ENCODE measurements around the gene ZNF23.

The ZNF23 gene

DNA sequence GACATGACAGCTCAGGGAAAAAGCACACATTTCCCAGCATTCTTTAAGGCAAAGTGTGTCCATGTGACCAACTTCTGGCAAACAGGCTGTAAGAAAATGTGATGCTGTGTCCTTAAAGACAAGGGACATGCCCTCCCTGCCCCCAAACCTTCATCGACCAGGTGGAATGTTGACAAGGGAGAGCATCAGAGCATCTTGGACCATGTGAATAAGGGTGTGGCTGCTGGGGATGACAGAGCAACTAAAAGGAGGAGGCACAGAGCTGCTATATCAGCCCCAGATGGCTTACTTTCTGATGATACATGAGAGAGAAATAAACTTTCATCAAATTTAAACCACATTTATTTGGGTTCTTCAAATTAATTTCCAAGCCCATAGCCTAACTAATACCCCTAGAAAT, 2.2 kb upstream of the ZNF23 start:
- DNase-seq, result no peak

- DNase-seq, result no peak
These were observed 1.1 kb downstream of the ZNF23 start for GRCh38 chr16:71460941-71461340.

DNA sequence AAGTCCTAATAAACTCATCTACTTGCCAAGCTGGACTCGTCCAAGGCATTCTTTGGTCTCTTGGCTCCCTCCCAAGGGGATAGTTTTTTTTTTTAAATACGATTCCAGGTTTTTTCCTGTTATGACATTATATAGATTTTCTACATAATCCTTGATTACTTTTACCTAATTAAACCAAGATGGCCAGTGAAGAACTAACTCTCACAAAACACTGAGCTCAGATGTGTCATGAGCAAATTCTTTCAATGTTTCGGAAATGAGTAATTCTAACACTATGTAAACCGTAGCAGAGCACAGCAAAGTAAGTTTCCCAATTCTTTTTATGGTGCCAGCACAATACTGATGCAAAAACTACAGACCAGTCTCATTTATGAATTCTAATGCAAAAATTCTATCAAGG, 1.8 kb downstream of the ZNF23 start:
- DNase-seq, result no peak

- no peak for DNase-seq
These were observed 2.5 kb downstream of the ZNF23 start for GRCh38 chr16:71459510-71459909.

GRCh38 chr16:71456801-71457200, 5.2 kb downstream of the ZNF23 start:
- DNase-seq, result no peak

DNA sequence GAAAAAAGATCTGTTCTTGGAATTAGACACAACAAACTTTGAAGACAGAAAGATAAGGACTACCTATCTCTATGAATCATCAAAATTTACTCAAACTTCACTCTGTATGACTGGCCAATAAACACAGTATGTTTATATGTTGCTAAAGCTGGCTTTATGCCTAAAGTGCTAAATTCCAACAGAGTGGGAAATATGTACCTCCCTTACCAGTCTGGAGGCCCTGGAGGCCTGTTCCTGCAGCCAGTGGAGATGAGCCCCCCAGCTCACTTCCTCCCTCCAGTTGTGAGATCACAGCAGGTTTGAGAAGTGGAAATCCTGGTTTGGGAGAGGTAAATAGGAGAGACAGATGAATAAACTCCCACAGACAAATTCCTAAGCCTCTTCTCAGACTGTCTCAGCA, 9.0 kb downstream of the ZNF23 start:
- DNase-seq, result no peak

- DNase-seq, result no peak
These were observed 13.0 kb downstream of the ZNF23 start for GRCh38 chr16:71449020-71449419.

DNA sequence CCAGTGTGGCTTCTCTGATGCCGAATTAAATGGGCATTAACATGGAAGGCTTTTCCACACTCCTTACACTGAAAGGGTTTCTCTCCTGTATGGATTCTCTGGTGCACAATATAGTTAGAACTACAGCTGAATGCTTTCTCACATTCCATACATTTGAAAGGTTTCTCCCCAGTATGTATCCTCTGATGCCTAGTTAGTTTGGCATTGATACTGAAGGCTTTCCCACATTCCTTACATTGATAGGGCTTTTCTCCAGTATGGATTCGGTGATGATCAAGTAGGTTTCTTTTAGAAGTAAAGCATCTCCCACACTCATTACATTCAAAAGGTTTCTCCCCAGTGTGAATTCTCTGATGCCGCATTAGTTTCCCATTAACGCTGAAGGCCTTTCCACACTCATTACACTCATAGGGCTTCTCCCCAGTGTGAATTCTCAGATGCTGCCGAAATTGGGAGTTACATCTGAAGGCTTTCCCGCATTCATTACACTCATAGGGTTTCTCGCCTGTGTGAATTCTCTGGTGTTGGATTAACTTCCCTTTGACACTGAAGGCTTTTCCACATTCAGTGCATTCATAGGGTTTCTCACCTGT, 13.7 kb downstream of the ZNF23 start:
- DNase-seq, result no peak

DNA sequence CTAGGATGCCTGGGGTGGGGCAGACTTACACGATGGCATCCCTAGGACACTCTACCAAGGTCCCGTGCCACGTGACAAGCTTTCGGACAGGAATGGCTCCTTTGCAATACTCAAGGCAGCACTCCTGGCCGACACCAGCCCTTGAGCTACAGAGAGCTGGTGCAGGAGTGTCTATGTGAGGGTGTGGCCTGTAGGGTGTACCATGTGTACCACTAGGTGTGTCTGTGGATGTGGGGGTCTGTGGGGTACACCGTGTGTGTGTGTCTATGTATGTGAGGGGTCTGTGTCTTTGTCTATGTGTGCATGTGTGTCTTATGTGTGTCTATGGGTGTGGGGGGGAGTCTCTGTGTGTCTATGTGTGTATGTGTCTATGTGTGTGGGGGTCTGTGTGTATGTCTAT, 18.3 kb downstream of the ZNF23 start:
- no peak for DNase-seq

- DNase-seq, result no peak
These were observed 20.0 kb downstream of the ZNF23 start, which contains the start of gene TLE7 for GRCh38 chr16:71442051-71442440. Gene TLE7 (minus strand): TSS chr16:71442054. CDS start chr16:71433324, 8,730 bp downstream.

- no peak for DNase-seq
These were observed 20.5 kb downstream of the ZNF23 start for GRCh38 chr16:71441348-71442050.

DNA sequence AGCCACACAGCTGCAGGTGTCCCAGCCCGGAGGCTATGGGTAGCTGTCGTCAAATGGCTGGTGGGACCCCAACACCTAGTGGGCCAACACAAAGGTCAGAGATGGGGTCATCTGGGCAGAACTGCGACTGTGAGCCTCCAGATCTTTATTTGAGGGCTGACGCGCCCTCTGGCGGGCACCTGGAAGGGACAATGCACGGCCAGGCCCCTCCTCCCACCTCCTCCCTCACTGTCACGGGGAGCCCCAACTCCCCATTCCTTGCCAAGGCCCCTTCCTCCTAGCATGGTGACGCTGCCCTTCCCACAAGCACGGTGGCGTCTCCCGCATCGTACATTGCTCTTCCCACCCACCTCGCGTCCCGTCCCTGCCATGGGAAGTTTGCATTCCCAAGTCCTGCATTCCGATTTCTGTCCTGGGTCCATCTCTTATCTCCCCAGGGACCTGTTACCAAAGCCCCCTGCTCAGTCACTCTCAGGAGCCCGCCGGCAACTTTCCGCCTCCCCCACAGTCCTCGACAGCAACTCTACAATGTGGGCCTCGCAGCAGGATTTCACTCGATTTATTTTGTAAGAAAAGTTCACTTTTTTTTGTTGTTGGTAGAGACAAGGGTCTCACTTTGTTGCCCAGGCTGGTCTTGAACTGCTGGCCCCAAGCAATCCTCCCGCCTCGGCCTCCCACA, 21.2 kb downstream of the ZNF23 start:
- no peak for DNase-seq

DNA sequence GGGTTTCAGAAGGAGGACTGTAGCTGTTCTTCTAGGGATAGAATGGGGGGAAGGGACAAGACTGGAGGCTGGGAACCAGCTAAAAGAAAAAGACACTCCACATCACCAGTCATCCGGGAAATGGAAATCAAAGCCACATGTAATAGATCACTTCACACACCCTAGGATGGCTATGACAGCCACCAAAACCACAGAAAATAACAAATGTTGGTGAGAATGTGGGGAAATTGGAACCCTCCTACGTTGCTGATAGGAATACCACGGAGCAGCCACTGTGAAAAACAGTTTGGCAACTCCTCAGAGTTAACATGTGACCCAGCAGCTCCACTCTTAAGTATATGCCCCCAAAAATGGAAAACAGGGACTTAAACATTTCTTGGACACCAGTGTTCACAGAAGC, 22.5 kb downstream of the ZNF23 start:
- no peak for DNase-seq

- no peak for DNase-seq
These were observed 25.6 kb downstream of the ZNF23 start for GRCh38 chr16:71436473-71436872.

DNA sequence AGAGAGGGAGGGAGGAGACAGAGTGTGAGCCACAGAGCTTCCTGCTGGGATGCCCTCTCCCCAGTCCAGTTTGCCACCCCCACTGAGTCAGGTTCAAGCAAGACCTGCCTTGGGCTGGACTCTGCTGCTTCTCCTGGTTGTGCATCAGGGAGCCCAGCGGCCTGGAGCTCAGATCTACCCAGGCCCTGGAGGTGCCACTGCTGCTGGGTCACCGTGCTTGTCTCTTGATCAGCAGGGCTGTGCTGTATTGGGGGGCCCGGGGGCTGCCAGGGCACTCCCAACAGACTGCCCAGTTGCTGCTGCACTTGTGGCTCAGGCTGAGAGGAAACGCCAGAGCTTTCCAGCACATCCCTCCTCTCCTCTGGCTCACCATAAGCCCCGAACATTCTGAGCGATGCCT, 29.1 kb downstream of the ZNF23 start:
- DNase-seq, result no peak

DNA sequence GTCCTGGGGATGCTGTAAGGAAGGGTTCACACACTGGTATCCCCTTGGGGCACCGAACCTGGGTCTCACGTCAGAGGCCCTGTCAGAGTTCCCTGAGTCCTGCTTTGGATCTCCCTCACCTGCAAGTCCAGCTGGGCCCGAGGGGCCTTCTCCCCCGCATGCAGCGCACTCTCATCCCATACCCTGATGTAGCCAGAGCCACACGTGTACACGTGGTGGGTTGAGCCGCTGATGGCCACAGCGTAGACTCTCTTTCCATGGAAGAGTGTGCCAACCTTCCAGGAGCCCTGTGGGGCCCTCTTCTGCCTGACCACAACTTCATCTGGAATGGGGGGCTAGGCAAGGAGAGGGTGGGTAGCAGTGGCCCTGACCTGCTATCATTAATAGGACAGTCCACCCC, 30.1 kb downstream of the ZNF23 start:
- no peak for DNase-seq

DNA sequence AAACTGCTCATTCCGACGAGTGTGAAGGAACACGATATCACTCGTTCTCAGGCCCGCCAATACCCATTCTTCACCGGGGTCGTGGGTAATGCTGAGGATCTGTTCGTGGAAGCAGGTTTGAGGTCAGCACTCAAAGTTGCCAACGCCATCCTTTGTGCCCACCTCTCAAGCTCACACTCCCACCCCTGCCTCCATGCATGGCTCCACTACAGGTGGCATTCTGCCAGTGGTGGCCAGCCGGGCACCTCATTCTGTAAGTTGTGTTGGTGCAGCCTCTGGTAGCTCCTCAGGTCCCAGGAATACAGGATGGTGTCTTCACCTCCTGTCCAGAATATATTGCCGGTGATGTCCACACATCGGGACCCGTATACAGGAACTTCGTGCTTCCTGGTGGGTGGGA, 30.9 kb downstream of the ZNF23 start:
- no peak for DNase-seq

DNA sequence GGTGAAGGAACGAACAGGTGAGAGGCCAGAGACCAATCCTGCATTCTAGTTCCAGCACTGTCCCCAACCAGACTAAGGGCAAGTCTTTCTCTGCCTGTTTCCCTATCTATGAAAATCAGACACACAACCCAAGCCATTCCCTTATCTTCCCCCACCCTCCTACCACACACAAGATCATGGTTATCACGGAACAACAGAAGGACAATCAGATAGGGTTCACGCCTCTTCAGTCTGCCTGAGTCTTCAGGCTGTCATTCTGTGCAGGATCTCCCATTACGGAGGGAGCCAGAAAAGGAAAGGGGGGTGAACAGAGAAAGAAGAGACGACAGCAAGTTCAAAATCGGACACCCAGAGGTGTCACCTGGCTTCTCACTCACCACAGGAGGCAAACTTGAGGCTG, 31.3 kb downstream of the ZNF23 start:
- no peak for DNase-seq

DNA sequence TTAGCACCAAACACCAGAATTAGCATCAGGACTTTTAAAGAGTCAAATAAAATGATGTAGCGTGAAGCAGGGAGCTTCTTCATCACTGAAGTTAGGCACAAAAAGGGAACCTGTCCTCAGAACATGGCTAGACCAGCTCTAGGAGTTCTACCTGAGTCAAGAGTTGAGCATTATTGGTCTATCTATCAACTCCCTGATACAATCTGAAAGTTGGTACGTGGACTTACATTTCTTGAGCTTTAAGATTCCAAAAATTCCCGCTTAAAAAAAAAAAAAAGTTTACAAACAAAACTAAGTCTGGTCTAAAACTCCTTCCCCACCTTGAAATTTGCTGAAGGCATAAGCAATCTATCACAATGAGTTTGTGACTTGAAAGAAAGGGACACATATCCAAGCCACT, 32.5 kb downstream of the ZNF23 start:
- DNase-seq, result no peak

DNA sequence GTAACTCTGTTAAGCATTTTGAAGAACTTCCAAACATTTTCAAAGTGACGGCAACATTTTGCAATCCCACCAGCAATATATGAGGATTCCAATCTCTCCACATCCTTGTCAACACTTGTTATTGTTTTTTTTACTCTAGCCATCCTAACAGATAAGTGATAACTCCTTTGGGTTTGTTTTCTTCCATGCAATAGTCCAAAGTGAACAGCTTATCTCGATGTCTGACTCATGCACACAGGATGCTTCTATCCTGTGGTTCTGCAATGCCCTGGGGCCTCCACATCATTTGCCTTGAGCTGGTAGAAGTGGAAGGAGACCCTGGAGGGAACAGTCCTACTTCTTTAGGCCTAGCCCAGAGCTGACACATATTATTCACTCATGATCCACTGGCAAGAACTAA, 33.2 kb downstream of the ZNF23 start:
- no peak for DNase-seq

GRCh38 chr16:71428385-71428784, 33.7 kb downstream of the ZNF23 start:
- DNase-seq, result no peak

GRCh38 chr16:71426880-71427615, 35.0 kb downstream of the ZNF23 start:
- no peak for DNase-seq

GRCh38 chr16:71426069-71426879, 35.8 kb downstream of the ZNF23 start:
- no peak for DNase-seq
